UCSD-AML1 (cell line): ENCODE data around the gene TMEM127.
"Not testable (repeated sequence)": the region's sequence is repeated elsewhere in the genome, so short reads cannot be mapped to it uniquely, and the experiment has no call there.

ENCODE experiments used
- DNase-seq: peaks from one replicate; lab custom pipeline; 2025; ENCODE audit not compliant: unreplicated experiment; lab: John Stamatoyannopoulos, UW

TMEM127 gene

DNA sequence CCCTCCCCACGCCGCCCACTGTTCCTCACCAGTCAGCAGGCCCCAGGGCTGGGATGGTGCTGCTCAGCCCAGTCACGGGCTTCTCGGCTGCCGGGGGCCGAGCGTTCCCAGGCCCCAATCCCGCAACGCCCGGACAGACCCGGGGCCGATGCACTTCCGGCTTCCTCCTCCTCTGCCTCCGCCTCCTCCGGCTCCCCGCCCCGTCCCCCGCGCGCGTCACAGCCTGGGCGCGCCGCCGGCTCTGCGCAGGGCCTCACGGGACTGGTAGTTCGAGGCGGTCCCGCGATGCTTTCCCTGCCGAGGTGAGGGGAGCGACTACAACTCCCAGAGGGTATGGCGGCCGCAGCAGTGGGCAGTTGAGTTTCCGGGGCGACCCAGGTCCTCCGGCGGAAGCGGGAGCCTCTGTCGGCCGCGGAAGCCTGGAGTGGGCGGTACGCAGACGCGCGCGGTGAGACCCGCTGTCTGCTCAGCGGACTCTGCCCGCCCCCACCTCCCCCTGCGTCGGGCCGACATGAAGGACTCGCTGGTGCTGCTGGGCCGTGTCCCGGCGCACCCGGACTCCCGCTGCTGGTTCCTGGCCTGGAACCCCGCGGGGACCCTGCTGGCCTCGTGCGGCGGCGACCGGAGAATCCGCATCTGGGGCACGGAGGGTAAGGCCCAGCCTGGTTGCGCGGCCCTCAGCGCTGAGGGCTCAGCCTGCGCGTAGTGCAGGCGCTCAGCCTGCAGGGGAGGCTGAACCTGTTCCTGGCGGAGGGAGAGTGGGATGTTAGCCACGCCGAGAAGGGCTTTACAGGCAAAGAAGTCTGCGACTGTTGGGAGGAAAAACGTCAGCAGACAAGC is at the start of gene TMEM127, which contains the start of gene CIAO1:
Gene TMEM127 (minus strand): TSS at position 158 of the 840 bp plus-strand sequence. CDS start 616 bp downstream, outside the sequence.
Gene CIAO1 (plus strand): TSS at position 386 of the 840 bp plus-strand sequence. CDS start 126 bp downstream, at position 512.
- peak; percentile 99 for DNase-seq

DNA sequence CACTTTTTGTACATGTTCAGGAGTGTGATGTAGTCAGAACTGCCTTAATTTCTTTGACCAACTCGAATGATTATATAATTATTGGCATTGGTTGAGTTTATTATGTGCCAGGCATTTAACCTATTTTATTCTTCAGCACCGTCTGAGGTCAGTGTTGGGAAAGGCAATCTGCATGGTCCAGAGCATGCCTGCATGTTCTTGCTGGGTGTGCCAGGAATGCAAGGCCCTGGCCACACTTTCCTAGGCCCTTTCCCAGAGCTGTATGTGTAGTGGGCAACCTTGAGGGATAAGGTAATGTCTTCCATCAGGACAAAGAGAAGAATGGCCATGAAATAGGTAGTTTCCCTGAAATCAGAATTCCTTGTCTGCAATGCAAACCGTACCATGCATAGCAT is 49.2 kb upstream of the TMEM127 start:
- no peak for DNase-seq

GRCh38 chr2:96308248-96308647 is 42.5 kb upstream of the TMEM127 start:
- DNase-seq = no peak

DNA sequence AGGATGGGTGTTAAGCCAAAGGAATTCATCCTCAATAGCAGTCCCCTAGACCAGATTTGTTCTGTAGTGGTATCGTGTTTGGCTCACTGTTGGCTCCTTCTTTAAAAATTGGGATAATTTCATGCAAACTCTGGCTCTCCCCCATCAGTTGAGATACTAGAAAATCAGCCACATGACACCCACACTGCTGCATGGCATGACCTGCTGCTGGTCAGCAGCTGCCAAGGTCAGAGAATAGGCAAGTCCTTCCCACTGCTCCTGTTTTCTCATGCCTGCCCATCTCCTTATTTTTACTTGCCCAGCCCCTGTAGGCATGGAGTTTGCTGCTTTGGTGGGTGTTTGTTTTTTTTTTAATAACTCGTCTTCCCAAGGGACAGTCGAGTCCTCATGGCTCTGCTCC is 40.6 kb upstream of the TMEM127 start:
- DNase-seq = no peak

GRCh38 chr2:96305979-96306308 is 40.1 kb upstream of the TMEM127 start:
- DNase-seq = no peak

DNA sequence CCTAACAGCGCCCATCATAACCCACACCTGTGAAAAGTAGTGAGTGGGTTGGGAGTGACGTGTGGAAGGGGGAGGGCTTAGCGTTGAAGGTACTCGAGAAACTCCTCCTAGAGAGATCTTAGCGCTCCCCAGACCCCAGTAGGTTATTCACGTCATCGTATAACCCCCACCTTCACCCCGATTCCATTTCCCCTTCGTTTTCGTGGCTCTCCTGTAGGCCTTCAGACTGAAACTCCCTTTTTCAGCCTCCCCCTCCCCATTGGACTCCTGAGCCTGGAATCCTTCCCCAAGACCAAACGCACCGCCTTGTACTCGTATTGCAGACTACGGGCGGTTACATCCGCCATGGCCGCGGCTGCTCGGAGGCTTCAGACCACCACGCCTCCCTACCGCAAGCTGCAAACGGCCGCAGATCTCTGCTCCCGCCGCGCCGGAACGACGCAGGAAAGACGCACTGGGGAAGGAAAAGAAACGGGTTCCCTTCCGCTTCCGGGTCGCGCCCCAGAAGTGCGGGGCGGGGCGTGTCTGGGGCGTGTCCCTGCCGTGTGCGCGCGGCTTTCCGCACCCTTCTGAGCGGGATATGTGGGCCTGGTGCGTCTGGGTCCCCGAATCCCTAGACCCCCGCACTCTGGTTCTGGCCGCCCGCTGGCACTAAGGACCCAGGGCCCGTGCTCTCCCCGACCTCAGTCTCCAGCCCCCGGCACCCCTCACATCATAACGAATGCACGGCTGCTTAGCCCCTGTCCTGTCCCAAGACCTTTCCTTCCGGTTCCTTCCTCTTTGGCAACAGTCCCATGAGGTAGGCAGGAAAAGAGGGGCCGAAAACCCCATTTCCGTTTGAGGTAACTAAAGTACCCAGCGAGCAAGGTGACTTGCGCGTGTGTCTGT is 39.5 kb upstream of the TMEM127 start, which contains the start of gene SNRNP200:
Gene SNRNP200 (minus strand): TSS at position 456 of the 888 bp plus-strand sequence. CDS start 109 bp downstream, at position 347.
- DNase-seq = peak; percentile 91

GRCh38 chr2:96304606-96305005 is 38.8 kb upstream of the TMEM127 start:
- DNase-seq = no peak

DNA sequence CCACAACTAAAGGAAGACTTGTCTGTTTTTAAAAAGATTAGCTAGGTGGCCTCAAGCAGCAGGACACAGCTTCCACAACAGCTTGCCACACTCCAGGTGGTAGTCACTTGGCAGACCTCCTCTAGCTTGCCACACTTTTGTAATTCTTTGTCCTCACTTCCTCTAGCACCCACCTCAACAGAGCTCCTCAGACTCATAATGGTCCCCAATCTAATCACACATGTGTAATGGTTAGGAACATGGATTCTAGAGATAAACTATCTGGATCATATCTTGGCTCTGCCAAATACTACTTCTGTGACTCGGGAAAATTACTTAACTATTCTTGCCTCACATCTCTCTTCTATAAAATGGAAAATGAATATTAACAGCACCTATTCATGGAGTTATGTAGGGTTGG is 36.1 kb upstream of the TMEM127 start:
- no peak for DNase-seq

- DNase-seq = no peak
Observed at GRCh38 chr2:96296925-96297324, 31.1 kb upstream of the TMEM127 start.

DNA sequence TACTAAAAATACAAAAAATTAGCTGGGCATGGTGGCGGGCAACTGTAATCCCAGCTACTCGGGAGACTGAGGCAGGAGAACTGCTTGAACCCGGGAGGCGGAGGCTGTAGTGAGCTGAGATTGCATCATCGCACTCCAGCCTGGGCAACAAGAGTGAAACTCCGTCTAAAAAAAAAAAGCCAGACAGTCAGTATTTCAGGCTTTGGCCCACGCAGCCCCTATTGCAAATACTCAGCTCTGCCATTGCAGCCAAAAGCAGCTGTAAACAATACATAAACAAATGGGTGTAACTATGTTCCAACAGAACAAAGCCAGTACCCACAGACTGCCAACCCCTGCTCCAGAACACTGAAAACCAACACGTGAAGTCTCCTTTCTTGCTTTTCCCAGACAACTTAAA is 28.5 kb upstream of the TMEM127 start:
- not testable (repeated sequence) for DNase-seq

DNA sequence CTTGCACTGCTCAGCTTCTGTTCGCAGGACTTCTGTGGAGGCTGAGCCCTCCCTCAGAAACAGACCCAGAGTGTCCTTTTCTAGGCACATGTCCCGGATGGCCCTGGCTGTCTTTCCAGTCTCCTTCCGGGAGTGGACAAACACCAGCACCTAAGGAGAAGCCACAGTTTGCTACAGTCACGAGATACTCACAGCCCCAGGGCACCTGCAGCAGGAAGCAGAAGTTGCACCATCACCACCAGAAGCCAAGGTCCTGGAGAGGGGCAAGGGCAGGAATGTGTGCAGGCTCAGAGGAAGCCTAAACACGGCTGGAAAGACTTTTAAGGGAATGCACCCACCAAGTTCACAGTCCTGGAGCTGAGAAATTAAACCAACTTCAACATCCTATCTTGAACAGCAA is 26.0 kb upstream of the TMEM127 start:
- DNase-seq = no peak

DNA sequence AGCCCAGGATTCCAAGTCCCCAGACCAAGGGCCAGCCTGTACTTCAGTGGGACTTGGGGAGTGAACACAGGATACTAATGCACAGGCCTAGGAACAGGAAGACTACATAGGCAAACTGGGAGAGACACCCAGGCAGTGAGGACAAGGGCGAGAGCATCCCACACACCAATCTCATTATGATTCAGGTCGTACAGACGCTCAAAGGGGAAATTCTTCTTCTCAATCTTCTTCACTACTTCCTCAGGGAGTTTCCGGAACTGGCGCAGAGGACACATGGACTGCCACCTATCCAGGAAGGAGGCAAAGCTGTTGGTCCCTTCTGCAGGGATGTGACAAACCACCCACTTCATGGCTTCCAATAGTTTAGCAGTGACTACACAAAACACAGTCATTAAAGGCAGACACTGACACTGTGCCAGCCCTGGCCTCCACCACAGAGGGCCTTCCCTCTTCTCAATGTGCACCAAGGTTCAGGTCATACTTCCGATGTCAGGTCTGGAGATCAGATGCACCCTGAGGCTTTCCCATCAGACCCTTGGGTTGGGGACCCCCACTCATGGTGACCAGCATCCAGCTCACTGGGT is 21.6 kb upstream of the TMEM127 start:
- no peak for DNase-seq

- no peak for DNase-seq
Observed at GRCh38 chr2:96276787-96277499, 11.1 kb upstream of the TMEM127 start.

DNA sequence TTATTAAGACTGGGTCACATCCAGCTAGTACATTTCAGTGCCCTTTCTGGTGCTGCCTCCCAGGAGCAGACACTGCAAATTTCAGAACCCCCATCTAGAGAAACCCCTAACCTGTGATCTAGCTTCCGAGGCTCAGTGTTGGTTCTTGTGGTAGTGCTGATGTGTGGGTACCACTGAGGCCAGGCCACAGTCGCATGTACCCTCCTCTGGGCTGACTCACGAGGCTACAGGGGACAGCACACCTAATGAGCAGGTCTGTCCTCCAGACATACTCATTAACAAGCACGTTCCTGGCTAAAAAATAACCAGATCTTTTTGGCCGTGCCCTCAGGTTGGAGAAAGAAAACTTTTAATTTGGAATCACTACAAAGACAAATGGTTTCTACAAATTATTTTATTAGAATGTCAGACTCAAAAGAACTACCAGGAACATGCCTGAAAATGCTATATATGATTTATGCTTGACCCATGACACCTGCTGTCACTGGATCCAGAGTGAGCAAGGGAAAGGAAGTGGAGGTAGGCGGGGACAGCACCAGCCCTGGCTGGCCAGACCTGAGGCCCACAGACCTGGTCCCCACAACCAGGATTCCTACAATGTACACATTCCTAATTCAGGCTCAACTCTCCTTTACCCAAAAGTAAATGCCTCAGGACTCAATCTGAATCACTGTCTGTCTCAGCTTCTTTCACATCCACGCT is 8.7 kb upstream of the TMEM127 start:
- DNase-seq = no peak

GRCh38 chr2:96273763-96274162 is 8.0 kb upstream of the TMEM127 start:
- DNase-seq = no peak

DNA sequence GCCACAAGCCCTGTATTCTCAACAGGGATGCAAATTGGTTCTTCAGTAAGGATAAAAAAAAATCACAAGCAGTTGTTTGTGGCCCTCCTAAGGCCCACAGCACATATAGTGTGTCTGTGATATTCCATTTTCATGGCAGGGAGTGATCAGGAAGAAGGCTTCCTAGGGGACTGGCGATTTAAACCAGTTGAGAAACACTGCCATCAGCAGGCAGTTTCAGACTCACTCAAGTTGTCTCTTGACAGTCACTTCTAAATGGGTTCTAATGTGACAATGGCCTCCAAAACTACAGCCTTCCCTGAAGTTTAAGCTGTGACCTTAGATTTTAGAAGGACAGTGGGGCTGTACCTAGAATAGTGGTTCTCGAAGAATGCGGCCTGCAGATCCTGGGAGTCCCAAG is 6.2 kb upstream of the TMEM127 start:
- no peak for DNase-seq

- DNase-seq = peak; percentile 48
Observed at GRCh38 chr2:96267159-96267971, 1.6 kb upstream of the TMEM127 start.

DNA sequence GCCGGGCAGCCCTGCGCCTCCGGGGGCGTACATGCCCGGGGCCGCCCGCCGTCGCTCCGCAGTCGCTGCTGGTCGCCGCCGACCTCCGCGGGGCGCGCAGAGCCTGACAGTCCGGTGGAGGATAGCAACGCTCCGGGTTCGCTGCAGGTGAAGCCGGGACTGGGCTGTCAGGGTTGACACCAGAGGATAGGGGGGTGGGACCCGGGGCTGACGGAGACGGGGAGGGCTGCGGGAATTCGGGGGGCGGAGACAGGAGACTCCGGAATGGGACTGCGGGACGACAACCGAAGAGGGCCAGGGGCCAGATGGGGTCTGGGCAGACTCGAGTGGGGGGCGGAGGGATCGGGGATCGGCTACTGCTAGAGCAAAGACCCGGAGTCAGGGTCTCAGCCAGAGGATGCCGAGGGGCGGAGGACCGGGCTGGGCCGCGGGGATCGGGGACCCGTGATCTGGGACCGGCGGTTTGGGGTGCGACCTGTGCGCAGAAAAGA is 403 bp downstream of the TMEM127 start:
- DNase-seq = no peak

DNA sequence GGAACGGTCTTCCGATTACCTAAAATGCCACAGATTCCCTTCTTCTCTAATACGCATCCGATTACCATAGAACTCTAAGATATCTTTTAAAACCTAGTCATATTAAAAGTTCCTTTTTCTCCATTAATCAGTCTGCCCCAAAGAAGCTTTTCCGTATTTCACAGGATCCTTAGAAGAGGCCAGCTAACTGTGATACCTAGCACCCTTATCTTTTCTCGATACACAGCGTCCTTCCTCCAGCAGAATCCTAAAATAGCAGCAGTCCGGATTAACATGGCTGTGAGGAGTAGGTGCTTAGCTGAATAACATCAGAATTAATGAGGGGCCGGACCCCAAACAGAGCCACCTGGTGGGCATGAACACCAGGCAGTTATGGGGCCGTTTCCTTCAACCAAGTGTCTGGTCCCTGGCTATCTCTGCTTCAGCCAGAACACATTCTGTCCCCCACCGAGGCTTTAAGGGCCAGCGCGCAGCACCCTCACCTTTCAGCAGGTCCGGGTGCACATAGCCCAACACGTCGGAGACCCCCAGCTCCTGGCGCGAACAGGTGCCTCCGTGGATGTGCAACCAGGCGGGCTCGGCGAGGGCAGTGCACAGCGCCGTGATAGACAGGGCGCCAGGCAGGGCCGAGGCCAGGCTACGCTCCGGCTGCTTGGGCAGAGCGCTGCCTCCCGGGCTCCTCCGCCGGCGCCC is 995 bp downstream of the TMEM127 start:
- DNase-seq = peak; percentile 46
